GDM1 (cell line): Measurements from ENCODE around the gene LAGE3.
"Not testable (repeated sequence)": the region's sequence is repeated elsewhere in the genome, so short reads cannot be mapped to it uniquely, and the experiment has no call there.

Experiments
- DNase-seq: peaks from one replicate; lab custom pipeline; 2025; lab: John Stamatoyannopoulos, UW

The LAGE3 gene

DNA sequence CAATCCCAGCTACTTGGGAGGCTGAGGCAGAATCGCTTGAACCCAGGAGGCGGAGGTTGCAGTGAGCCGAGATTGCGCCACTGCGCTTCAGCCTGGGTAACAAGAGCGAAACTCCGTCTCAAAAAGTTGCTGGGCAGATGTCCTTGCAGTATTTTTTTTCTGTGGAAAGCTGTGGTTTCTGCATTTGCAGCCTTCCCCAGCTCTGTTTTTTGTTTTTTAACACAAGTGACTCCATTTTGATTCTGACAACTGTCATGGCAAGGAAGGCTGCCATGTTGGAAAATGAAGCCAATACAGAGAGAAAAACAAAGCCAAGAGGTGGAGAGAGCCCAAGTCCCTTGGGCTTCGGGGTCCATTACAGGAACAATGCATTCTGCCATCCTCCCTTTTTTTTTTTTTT lies 23.0 kb upstream of the LAGE3 start:
- no peak for DNase-seq

DNA sequence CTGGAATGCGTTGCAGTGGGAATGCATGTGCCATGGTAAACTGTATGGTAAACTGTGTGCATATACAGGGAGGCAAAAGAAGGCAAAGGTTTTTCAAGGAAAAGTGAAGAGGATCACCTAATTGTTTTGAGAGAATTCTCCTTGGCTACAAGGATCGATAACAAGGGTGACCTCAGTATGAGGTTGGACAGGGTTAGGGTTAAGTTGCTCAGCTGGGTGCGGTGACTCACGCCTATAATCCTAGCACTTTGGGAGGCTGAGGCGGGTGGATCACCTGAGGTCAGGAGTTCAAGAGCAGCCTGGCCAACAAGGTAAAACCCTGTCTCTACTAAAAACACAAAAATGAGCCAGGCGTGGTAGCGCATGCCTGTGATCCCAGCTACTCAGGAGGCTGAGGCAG lies 22.3 kb upstream of the LAGE3 start:
- DNase-seq = not testable (repeated sequence)

DNA sequence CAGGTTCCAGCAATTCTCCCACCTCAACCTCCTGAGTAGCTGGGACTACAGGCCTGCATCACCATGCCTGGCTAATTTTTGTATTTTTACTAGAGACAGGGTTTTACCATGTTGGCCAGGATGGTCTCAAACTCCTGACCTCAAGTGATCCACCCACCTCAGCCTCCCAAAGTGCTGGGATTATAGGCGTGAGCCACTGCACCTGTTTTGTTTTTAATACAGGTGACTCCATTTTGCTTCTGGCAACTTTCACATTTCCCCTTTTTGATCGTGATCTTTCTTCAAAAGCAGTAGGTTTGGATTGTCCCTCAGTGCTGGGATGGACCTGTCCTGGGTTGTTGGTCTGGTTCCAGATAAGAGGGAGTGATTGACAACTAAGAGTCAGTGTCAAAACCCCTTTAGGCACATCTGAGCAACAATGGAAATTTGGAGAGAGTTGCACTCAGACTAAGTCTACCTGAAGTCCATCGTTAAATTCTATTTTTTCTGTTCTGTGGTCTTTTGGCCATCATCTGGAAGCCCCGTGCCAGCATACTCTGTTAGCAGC lies 17.6 kb upstream of the LAGE3 start:
- not testable (repeated sequence) for DNase-seq

DNA sequence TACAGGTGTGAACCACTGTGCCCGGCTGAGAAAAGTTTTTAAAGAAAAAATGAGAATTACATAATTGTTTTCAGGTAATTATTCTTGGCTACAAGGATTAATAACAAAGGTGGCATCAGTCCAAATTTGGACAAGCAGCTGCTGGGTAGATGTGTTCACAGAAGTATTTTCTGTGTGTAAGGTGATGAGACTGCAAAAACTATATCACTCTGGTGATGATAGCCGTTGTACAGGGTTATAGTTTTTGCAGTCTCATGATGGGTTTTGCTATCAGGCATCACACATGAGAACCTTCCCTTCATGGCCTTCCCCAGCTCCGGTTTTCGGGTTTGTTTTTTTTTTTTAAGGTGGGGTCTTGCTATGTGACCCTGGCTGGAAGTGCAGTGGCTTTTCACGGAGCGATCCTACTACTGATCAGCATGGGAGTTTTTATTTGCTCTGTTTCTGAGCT lies 16.4 kb upstream of the LAGE3 start:
- DNase-seq = no peak

DNA sequence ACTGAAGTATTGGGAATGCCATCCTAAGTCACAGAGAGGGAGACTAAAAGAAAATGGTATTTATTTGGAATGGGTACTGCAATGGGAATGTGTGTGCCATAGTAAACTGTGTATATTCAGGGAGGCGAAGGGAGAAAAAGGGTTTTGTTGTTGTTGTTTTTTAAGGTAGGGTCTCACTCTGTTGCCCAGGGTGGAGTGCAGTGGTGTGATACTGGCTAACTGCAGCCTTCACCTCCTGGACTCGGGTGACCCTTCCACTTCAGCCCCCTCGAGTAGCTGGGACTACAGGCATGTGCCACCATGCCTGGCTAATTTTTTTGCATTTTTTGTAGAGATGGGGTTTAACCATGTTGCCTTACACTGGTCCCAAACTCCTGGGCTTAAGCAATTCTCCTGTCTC lies 15.6 kb upstream of the LAGE3 start:
- no peak for DNase-seq

DNA sequence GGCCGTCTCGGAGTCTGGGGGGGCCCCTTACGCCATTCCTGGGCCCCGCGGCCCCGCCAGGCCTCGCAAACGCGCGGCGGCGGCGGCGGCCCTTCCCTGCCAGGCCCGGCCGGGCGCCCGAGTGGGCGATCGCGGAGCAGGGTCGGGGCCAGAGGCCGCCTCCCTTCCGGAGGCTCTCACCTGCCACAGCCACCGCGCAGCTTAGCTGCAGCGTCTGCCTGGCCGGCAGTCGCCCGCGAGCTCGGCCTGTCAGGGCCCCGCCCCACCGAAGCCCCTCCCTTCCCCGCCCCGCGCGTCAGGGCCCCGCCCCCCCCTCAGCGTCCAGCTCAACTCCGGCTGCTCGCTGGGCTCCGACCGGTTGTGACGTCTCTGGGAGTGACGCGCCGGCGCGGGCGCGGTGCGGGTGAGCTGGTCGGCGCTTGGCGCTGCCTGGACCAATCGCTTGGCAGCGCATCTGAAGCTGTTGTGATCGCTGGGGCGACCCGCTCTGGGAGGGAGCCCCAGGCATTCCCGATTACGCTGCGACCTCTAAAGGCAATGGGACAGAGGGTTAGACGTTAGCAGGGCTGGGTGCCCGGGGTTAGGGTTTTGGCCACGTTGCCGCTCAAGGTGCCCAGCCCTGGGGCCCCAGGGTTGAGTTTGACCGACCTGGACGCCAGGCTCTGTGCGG lies 11.5 kb upstream of the LAGE3 start, which contains the start of gene SLC10A3:
Gene SLC10A3 (minus strand): TSS at position 216 of the 670 bp plus-strand sequence. CDS start 1,689 bp downstream, outside the sequence.
- peak; percentile 88 for DNase-seq

DNA sequence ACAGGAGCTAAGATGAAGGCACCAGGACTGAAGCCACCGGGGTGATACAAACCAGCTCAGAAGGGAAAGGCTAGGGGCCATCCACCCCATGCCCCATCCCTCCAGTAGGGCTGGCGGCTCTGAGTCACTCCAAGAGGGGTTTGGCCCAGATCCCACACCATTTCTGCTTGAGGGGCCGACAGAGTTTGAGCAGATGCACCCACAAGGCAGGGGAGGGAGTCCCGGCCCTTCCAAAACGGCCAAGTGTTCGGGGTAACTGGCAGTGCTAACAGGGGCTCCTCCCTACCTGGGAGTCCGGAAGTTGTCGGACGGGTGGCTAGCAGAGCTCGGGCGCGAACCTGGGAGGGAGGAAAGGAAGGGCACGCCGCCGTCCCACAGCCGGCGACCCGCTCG lies 10.9 kb upstream of the LAGE3 start:
- DNase-seq = no peak

DNA sequence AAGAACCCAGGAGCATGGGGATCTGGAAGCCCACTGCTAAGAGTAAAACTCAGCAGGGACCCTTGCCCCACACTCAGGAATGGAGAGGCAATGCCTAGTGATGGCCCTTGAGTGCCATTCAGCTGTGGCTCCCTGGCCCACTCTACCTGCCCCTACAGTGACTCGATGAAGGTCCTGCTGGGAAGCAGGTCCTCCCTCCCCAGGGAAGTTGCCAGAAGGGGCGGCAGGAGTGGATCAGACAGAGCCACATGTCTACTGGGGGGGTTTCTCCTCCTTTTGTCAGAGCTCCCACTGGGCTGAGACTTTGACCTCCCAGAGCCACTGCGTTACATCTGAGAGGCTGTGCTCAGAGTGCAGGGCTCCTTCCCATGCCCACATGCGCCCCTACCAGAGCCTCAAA lies 10.1 kb upstream of the LAGE3 start:
- no peak for DNase-seq

DNA sequence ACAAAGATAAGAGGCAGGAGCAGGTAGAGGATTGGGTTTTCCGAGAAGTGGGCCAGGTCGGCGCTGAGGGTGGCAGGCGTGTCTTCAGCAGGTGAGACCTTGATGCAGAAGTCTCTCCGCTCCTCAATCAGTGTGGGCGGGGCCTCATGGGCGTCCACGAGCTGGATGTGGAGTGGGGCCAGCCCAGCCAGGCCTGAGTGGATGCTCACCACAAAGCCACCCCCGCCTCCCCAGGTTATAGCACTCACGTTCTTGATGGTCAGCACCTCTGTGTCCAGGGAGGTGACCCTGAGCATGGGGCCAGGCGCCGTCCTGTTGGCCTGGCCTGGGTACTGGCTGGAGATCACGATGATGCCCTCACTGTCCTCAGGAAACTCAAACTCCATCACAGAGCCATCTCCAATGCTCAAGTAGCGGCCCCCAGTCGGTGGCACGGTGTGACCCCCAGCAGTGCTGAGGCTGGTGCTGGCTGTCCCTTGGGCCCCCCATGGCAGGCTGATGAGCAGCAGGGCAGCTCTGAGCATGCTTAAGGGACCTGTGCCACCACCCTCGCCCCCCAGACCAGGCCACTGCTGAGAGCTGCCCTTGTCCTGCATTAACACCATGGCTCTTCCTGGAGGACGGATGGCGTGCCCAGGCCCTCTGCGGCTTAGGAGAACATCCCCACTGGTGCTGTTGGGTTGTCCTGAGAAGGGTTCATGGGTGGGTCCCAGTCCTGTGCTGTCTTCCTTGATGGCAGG lies 9.4 kb upstream of the LAGE3 start:
- no peak for DNase-seq

DNA sequence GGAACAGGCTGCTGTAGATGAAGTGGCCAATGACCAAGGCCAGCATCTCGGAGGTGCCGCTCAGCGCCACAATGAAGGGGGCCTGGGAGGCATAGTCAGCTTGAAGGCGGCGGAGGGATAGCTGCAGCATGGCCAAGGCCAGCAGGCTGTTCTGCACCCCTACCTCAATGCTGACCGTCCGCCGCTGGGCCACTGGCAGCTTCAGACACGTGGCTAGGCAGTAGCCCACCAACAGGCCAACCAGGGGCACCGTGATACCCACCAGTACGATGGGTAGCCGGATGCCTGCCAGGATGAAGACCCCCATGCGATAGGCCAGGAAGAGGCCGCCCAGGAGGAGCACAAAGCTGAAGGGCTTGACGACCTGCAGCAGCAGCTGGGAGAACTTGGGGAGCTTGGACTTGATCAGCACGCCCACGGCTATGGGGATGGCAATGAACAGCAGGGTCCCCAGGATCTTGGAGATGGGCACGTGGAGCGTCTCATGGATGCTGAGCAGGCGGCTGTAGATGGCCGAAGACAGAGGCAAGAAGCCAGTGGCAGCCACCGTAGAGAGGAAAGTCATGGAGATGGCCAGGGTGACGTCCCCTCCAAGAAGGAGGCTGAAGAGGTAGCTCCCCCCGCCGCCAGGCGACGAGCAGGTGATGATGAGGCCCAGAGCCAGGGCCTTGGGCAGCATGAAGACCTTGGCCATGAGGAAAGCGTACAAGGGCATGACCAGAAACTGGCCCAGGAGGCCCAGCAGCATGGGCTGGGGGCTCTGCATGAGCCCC lies 8.6 kb upstream of the LAGE3 start:
- no peak for DNase-seq

DNA sequence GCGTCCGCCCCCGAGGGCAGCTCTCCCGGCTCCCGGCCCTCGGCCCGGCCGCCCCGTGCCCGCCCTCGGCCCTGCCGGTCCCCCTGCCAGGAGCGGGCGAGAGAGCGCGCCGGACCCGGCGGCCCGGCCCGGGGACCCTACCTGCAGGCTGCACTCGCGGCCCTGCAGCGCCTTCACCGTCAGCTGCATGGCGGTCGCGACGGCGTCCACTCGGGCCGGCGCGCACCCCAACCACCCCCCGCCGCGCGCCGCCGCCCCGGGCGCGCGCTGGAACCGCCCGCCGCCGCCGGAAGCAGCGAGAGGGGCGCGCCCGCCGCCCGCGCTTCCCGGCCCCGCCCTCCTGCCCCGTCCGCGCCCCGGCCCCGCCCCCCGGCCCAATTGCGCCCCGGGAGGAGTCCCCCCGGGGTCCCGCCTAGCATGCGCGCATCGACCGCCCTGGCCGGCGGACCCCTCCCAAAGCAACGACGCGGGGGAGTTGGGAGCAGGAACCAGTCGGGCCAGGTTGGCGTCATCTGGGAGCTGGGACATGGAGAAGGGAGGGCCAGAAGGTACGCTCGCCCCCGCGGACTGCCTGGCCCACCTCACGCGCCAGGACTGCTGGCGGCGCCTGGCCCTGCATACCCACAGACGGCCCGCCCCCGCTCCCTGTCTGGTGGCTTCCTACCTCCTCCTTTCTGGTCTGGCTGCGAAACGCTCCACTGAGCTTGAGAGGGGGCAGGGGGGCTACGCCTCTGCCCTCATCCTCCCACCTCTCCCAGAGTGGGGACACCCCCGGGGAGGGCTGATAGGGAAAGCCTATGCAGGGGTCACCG lies 7.5 kb upstream of the LAGE3 start, which contains the start of gene UBL4A:
Gene UBL4A (minus strand): TSS at position 220 of the 812 bp plus-strand sequence. CDS start 31 bp downstream, at position 189.
- DNase-seq = peak; percentile 61

DNA sequence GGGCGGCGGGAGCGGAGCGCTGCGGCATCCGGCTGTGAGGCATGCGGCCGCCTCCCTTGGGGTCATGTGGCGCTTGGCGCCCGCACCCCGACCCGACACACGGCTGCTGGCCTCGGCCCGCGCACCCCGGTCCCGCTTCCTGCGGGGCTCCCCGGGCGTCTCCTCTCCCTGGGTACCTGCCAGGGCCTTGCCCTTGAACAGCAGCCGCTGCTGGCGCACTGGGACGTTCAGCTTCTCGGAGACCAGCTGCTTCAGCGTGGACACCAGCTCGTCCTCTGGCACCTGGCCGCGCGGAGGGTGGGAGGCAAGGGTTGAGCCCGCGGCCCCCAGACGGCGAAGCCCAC lies 6.9 kb upstream of the LAGE3 start:
- no peak for DNase-seq

DNA sequence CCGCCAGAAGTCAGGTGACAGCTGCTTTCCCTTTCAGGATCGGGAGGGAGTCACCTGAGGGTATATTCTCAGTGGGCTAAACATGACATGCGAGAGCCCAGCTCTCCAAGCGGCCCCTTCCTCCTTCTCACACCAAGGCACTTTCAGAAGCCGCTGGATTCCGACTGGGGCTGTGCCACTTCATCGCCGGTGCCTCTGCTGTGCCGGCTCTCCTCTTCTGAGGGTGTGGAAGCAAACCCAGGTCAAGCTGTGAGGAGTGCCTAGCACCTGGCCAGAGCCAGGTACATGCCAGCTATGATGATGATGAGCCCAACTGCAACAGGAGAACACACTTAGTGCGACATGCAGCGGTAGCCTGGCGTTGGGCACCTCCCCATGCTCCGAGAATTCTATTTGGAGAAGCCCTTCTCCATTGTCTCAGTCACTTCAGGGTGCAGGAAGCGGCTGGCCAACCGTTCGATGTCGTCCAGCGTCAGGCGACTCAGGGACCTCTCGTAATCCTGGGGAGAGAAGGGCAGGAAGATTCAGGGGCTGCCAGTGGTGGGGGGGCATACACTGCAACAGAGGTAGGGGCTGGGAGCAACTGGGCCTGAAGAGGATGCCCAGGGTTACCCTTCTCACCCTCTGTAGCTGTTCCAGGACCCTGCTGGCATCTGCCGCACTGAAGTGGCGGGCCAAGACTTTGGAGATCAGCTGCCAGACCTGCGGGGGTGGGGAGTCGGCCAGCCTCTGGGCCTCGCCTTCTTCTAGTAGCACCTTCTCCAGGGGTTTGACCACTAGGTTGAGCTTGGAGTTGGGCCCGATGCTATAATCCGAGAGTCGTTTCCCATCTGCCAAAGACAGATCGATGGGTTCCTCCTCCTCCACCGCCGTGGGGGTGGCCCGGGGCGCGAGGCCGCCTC lies 6.3 kb upstream of the LAGE3 start:
- no peak for DNase-seq

DNA sequence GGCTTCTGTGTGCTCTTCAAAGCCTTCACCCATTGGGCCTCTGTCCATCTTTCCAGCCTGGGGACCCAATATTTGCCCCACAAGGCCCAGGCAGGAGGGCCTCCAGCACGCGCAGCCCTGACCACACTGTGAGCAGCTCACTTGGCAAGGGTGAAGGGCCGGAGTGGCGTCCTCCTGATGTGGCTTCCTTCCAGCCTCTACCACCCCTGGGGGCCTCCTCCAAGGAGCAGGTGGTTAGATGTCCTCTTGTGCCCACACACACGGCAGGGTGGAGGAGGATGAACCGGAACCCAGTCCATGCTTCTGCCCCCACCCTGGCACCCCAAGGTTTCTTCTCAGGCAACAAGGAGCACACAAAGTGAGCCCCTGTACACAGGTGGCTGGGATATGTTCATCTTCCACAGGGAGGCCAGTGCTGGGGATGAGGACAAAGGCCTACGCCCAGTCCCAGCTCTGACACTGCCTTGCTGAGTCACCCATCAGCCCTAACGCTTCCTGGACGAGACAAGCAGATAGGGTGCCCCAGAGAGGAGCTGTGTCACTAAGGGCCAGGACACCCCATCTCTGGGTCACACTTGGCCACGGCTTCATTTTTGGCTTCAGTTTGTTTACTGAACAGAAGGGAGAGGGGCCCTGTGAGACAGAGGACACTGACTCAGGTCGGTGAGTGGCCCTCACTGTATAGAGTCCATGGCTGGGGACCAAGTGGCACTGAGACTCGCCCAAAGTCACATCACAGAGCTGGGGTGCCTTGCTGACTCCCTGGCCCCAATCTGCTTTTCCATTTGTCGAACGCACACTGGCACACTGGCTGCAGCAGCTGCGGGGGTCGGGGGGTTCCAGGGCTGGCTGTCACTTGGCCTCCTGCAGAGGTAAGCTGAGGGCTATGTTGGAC lies 5.4 kb upstream of the LAGE3 start:
- no peak for DNase-seq

DNA sequence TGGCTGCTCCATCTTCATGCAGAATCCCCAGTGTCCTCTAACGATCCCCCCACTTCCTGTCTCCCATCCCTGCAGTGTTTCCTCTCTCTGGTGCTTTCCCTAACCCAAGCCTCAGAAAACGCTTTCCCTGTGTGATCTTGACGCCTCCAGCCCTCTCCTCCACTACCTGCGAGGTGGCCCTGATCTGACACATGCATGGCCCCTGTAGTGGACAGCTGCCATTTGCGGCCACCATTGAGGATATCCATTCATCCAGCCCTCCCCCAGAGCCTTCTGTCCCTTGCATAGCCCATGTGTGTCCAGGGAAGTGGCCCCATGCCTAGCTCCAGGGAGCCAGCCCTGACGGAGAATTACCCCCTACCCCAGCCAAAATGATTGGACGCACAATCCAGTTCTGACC lies 4.2 kb upstream of the LAGE3 start:
- no peak for DNase-seq

DNA sequence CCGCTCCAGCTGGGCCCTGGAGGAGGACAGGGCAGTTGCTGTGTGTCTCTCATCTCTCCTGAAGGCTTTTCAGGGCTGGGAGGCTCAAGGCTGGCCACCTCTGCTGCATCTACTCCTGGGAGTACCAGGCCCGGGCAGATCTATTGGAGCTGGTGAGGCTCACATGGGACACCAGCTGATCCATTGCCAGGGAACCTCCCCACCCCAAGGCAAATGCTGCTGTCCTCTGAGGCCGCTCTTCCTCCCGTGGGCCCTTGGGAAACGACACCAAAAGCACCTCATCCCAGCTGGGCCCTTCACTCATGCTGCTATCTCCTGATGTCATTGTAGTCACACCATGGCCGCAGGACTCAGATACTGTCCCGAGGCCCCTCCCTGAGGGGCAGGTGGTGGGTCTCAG lies 3.7 kb upstream of the LAGE3 start:
- no peak for DNase-seq

DNA sequence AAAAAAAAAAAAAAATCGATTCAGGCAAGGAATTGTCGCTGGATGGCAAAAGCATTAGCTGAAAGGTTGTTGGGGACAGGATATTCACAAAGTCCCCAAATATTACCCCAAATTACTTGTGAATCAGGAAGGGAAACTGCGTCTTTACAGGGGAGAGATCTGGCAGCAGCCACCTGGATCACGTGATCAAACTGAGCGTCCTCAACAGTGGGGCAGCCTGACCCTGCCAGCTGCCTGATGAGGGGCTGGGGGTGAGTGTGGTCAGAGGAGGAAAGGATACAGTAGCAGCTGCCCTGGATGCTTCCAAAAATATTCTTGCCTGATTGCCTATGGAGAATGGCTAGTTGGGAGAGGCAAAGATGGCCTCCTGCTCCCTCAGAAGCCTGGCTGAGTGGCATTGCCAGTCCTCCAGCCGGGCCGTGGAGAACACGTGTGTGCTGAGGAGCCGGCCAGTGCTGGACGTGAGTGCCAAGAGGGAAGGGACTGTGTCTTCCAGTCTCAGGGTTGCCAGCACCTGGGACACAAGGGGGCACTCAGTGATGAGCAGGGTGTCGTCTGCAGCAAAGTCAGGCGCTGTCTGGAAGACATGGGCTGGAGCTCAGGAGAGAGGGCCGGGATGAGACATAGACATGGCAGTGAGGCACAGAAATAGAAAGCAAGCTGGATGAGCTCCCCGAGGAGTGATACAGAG lies 3.0 kb upstream of the LAGE3 start:
- DNase-seq = no peak

DNA sequence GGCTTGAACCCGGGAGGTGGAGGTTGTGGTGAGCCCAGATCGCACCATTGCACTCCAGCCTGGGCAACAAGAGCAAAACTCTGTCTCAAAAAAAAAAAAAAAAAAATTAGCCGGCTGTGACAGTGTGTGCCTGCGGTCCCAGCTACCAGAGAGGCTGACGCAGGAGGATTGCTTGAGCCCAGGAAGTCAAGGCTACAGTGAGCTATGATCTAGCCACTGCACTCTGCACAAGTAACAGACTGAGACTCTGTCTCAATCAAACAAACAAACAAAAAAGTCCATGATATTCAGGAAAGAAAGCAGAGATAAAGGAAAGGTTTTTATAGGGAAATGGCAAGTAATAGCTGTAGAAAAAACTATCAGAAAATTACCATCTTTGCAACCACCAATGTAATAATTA lies 2.1 kb upstream of the LAGE3 start:
- DNase-seq = no peak

DNA sequence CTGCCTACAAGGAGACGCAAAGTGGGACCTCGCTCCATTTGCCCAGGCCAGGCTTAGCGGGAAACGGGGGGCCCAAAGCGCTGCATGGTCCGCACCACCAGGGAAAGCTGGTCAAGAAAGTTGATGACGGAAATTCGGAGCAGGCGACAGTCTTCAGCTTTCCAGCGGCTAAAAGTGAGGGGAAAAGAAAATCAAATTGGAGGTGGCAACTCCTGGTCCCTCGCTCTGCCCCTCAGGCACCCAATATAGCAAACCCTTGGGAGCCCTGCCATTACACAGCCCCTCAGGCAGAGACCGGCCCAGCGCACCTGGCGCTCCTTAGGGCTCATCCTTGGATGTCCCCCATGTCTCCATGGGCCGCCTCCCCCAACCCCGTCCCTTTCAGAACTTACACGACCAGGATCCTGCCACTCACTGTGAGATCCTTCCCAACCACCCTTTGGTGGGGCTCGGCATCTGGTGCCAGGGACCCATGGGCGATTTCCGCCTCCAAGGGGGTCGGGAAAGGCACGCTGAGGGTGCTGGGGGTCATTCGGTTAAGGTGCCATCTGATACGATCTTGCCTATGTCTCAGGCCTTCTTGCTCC lies 1.1 kb downstream of the LAGE3 start:
- no peak for DNase-seq
